CD4-positive, alpha-beta T cell treated with Interleukin-21 for 1 hour (primary cell): ENCODE data around the gene HMCN1.

Source experiments
- DNase-seq: peaks from one replicate; pipeline ENCODE4 v3.0.0-alpha.2; 2020

Gene HMCN1

GRCh38 chr1:185808631-185809030 is 74.4 kb downstream of the HMCN1 start:
- no peak for DNase-seq

DNA sequence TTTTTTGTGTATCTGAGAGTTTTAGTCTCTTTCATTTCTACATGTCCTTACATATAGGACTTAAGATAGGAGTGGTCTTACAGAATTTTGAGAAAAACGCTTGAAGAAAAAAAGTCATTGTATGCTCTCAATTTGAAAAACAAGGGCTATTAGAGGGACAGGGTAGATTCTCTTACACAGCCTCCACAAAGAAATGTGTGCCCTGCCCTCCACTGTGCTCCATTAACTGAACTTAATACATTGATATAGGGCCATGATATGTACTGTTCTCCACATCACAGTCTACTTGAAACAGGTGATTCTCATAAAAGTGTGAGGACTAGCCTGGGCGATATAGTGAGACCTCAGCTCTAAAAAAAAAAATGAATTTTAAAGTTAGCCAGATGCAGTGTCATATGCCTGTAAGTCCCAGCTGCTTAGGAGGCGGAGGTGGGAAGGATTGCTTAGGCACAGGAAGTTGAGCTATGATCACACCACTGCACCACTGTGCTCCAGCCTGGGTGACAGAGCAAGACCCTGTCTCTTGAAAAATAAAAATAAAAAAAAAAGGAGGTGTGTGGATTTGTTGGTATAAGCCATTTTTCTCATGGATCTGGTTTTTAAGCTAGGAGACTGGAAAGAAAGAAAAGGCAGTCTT is 77.0 kb downstream of the HMCN1 start:
- DNase-seq: no peak

DNA sequence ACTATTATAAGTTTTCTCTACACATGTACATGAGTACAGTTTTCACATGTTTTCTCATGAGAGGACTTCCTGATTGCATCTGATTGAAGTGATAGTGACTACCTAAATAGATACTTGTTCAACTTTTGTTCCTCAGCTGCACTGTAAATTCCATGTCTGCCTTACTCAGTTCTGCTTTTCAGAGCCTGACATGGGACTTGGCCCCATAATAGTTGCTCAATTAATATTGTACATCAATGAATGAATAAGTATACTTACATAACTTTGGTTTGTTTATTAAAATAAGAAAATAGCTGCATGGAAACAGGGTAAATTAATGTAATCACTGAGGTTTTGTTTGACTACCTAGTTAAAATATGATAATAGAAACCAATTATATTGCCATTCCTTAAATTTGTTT is 78.7 kb downstream of the HMCN1 start:
- no peak for DNase-seq

DNA sequence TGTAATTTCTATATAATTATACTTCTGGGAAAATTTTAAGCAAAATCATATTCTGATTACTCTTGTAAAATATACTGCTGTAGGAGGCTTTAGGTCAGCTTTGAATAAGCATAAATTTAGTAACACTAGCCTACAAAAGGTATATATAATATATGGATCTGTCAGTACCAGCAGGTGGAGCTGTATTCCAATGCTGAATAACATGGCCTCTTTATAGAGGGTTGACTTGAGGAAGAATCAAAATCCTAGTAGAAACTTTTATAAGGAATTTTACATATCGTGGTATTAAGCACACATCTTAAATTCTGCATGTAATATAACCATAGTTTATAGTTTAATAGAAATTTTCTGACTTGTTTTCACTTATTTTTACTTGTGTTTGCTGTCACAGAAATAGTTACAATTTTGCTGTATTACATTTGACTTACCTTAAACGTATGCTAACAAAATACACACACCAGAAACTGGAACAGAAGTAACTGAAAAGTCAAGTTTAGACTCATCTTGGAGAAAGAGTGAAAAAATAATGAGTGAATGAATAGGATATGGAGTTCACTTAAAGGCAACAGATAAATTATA is 79.3 kb downstream of the HMCN1 start:
- peak; percentile 11 for DNase-seq

- DNase-seq: no peak
These were observed 82.3 kb downstream of the HMCN1 start for GRCh38 chr1:185816460-185816859.

GRCh38 chr1:185819798-185820197 is 85.6 kb downstream of the HMCN1 start:
- no peak for DNase-seq

DNA sequence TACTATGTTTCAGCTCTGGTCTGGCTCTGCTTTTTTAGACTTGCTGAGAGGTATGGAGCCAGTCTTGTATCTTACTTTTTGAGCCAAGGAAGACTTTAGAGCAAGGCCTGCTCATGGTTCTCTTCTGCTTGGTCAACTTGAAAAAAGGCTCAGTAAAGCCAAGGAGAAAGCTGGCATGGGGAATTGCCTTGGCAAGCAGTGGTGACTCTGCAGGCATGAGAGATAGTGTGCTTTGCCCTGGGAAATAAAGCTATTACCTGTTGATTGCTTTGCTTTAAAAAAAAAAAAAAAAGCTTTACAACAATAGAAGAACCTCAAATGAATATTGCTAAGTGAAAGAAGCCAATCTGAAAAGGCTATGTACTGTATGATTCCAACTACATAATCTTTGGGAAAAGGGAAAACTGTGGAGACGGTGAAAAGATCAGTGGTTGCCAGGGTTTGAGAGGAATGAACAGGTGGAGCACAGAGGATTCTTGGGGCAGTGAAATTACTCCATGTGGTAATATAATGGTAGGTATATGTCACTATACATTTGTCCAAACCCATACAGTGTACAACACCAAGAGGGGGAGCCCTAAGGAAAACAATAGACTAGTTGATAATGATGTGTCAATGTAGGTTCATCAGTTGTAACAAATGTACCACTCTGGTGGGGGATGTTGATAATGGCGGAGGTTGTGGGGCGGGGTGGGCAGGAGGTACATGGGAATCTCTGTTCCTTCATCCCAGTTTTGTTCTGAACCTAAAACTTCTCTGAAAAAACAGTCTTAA is 87.6 kb downstream of the HMCN1 start:
- DNase-seq: no peak

GRCh38 chr1:185823467-185823866 is 89.3 kb downstream of the HMCN1 start:
- no peak for DNase-seq

- DNase-seq: no peak
These were observed 89.9 kb downstream of the HMCN1 start for GRCh38 chr1:185824106-185824505.

DNA sequence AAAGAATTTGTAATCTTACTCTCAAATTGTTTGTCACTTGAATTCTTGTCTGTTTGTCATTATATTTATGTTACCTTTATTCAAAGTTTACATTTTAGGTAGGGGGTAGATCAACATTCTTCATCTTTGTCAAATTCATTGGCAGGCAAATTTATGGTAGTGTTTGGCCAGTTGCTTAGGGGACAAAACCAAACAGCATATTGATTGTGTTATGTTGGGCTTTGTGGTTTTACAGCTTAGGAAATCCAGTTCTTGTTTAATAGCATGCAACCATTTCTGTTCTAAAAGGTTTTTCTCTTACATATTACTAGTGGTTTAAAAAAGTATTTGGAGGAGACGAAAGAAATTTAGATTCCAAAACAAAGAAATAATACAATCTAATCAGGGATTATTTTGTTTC is 91.4 kb downstream of the HMCN1 start:
- no peak for DNase-seq

GRCh38 chr1:185834371-185834905 is 100.2 kb downstream of the HMCN1 start:
- no peak for DNase-seq

GRCh38 chr1:185835191-185835590 is 101.0 kb downstream of the HMCN1 start:
- DNase-seq: no peak

GRCh38 chr1:185837711-185838110 is 103.5 kb downstream of the HMCN1 start:
- DNase-seq: no peak

DNA sequence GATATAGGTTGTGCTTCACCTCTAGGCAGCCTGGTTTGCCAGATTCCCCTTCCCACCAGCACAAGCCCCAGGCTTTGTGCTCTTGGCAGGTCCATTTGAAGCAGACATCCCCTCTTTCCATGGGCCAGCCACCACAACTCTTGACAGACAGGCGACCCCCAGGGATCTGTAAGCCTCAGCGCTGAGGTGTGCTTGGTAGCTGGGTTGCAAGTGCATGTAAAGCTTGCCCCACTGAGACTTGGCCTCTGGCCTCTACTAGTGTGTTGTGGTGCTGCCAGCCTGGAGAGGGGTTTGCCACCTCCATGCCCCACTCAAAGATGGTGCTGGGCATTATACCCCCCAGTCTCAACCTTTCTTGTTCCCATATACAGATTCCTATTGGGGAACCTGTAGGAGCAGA is 103.9 kb downstream of the HMCN1 start:
- DNase-seq: no peak

GRCh38 chr1:185840880-185841279 is 106.7 kb downstream of the HMCN1 start:
- DNase-seq: no peak

- no peak for DNase-seq
These were observed 109.2 kb downstream of the HMCN1 start for GRCh38 chr1:185843297-185843869.

- DNase-seq: no peak
These were observed 109.8 kb downstream of the HMCN1 start for GRCh38 chr1:185843986-185844385.

DNA sequence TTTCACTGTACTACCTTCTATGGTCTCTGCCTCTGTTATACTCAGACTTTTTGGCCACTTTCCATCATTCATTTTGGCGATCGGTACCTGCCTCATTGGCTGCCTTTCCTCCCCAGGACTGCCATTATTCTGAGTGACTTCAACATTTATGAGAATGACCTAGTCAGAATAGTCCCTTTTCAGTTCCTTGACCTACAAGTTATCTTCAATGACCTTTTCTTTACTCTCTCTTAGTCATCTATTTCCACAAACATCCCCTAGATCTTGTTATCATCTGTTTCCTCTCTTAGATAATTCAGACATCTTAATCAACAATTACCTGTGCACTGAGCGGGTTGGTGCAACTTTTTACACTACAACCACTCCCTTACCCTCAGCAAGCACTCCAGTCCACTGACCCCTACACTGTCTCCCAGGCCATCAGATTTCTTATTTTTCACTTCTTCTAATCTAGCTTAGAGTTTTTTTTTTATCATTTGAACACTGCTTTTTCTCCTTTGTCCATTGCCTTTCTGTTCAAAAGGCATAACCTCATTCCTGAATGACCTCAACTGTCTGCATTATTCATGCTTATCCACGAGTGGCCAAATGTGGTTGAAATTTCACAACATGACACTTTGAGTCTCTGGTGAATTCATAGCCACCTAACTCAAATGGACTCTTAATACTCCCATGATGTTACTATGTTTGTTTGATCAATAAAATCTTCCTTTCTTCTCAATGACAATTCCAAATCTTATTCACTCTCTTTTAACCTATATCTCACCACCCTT is 112.7 kb downstream of the HMCN1 start:
- no peak for DNase-seq

GRCh38 chr1:185849014-185849413 is 114.8 kb downstream of the HMCN1 start:
- no peak for DNase-seq

DNA sequence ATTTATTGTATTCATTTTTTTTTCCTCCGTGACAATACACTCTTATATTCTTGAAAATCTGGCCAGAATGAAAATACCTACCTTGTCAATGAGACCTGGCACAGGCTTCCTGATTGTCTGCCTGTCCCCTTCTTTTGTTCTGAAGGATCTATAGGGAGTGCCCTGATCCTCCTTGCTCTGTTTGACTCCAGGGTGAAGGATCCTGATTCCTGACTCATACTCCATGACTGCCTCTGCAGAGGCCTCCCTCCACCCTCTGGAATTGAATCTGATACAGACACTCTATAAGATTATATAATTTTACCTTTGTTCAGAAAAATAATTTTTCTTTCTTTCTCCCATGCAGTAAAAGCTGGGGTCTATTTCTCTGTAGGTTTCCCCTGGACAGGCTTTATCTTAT is 116.2 kb downstream of the HMCN1 start:
- no peak for DNase-seq

GRCh38 chr1:185853739-185854138 is 119.5 kb downstream of the HMCN1 start:
- DNase-seq: no peak

DNA sequence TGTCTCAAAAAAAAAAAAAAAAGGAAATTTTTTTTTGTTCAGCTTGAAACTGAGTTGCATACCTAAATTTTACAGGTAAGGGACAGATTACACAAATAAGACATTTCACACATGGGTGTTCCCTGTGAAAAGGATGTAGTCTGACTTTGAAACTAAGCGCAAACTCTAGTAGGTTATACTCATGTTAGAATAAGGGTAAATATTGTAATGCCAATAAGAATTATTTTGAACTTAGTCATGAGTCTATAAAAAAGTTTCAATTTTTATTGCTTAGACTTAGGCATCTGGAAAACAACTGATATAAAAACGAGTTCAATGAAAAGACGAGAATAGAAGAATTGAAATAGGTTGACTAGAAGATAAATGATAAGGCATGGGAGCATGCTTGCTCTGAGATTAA is 122.3 kb downstream of the HMCN1 start:
- no peak for DNase-seq

- DNase-seq: no peak
These were observed 123.3 kb downstream of the HMCN1 start for GRCh38 chr1:185857442-185857841.
